ENCODE data around the gene NRP2.

Gene NRP2

DNA sequence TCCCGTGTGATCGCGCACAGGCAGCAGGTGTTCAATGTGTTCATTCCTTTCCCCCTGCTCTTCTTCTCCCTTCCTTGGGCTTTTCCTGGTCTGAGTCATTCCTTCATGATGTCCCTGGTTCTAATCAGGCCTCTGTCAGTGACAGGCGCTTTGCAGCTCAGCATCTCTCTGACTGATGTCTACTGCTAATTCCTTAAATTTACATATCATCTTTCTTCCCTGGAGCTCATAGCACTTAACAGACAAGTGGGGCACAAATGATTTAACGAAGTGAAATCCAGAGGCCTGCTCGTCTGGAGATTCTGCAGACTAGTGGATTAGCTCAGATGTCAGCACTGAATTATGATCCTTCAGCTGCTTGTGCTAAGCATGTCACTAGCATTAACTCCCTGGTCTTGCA, 77.9 kb downstream of the NRP2 start:
- ATAC-seq (ENCODE audit: low read depth) (no peak), DNase-seq (ENCODE audit: low spot score in 2 of 2) (no peak)
- Mint-ChIP-seq H3K27me3 (peaks cover 8% of the 10 kb centered on the region), H3K4me3 (no peak overlapping the region), H3K27ac (no peak overlapping the region), H3K36me3 (peaks cover 1% of the 10 kb centered on the region), H3K4me1 (peaks cover 5% of the 10 kb centered on the region), H3K9me3 (no peaks in the 10 kb centered on the region)

DNA sequence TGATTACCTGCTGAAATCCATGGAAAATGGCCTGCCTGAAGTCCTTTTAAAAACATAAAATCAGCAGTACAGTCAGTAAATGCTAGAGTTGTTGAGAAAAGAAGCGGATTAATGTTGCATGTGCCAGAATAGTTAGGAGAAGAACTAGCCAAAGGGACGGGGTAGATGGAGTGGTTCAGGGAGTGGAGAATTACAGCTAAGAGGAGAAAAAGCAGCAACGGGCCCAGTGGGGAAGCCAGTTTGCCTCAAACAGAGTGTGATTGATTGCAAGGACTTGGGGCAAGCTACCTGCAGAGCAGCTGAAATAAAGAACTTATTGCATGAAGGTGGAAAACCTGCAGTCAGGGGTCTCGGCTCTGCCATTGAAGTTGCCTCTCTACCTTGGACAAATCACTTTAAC, 79.1 kb downstream of the NRP2 start:
- Mint-ChIP-seq H3K4me1 (peaks cover 5% of the 10 kb centered on the region), H3K36me3 (peaks cover 1% of the 10 kb centered on the region), H3K27me3 (peaks cover 12% of the 10 kb centered on the region), H3K9me3 (no peaks in the 10 kb centered on the region), H3K4me3 (no peak overlapping the region), H3K27ac (peak overlapping the region; percentile 36)
- DNase-seq (ENCODE audit: low spot score in 2 of 2) (no peak), ATAC-seq (ENCODE audit: low read depth) (no peak)

DNA sequence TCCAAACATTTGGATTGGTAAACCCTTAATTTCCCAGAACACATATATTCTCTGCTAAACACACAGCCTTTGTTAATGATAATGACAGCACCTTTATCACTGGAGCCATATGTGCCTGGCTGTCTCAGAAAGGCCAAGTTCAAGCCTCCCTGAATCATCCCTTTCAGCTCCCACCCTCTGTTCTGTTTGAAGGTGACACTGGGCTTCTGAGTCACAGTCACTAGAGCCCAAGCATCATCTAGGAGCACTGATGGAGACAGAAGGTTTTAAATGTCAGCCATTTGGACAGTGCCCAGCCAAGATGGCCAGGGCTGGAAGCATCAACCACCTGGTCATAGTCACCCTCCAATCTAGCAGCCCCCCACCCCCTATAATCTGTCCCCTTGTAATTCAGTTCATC, 80.6 kb downstream of the NRP2 start:
- Mint-ChIP-seq H3K27me3 (peaks cover 12% of the 10 kb centered on the region), H3K27ac (no peak overlapping the region), H3K9me3 (no peaks in the 10 kb centered on the region), H3K4me1 (peaks cover 7% of the 10 kb centered on the region), H3K4me3 (no peak overlapping the region), H3K36me3 (no peaks in the 10 kb centered on the region)
- DNase-seq (ENCODE audit: low spot score in 2 of 2) (no peak), ATAC-seq (ENCODE audit: low read depth) (no peak)

DNA sequence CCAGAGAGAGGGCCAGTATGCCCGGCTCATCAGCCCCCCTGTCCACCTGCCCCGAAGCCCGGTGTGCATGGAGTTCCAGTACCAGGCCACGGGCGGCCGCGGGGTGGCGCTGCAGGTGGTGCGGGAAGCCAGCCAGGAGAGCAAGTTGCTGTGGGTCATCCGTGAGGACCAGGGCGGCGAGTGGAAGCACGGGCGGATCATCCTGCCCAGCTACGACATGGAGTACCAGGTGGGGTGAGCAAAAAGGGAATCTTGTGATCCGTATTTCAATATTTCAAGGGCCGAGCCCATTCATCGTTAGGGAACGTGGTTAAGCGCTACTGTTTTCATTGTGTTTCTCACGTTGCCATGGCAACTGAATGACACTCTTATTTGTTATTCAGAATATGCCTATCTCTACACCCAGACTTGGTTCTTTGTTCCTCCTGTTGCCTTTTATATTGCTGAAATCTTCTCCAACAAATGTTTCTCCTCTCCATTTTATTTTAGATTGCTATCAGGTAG, 81.5 kb downstream of the NRP2 start:
- Mint-ChIP-seq H3K27me3 (peaks cover 12% of the 10 kb centered on the region), H3K9me3 (no peaks in the 10 kb centered on the region), H3K4me3 (no peak overlapping the region), H3K27ac (peak overlapping the region; percentile 64), H3K36me3 (no peaks in the 10 kb centered on the region), H3K4me1 (peaks cover 7% of the 10 kb centered on the region)
- ATAC-seq (ENCODE audit: low read depth) (peak; percentile 73), DNase-seq (ENCODE audit: low spot score in 2 of 2) (peak in 1 of 2 donors; percentile 17)

DNA sequence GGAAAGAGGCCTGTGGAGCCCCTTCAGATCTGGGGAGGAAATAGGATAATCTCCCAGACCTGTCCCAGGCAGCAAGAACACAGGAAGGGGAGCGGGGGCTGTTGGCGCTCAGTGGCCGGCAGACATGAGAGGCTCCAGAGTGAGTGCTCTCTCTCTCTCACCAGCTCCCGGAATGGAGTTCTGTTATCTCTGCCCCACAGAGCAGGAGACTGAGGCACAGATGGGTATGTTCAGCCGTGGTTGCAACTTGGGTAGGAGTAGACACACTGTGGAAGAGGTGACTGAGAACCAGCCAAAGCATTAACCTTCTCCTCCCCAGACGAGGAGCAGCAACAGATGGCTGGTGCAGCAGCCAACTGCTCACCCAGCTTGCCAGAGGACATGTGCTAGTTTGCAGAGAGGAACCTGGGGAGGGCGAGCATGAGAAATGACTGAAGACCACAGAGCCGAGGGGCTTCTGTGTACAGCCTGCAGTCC, 82.0 kb downstream of the NRP2 start:
- H3K27ac Mint-ChIP-seq = peak overlapping the region; percentile 64
- DNase-seq (ENCODE audit: low spot score in 2 of 2) (no peak), ATAC-seq (ENCODE audit: low read depth) (no peak)
- no peaks in the 10 kb centered on the region for H3K9me3 Mint-ChIP-seq
- H3K4me3 Mint-ChIP-seq = no peak overlapping the region
- H3K27me3 Mint-ChIP-seq = peaks cover 12% of the 10 kb centered on the region
- no peaks in the 10 kb centered on the region for H3K36me3 Mint-ChIP-seq
- H3K4me1 Mint-ChIP-seq = peaks cover 7% of the 10 kb centered on the region

DNA sequence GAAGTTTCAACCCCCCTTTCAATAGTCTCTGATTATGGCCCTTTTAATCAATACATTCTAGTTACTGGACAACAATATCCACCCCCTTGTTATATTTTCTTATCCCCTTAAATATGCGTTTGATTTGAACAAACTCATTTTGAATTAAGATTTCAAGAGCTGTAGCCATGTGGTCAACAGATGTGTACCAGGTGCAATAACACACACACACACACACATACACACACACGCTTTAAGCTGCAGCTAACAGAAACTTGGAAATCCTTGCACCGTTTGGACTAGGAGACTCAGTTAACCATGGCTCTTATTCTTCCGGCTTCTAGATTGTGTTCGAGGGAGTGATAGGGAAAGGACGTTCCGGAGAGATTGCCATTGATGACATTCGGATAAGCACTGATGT, 82.8 kb downstream of the NRP2 start:
- Mint-ChIP-seq H3K27me3 (peaks cover 12% of the 10 kb centered on the region), H3K36me3 (no peaks in the 10 kb centered on the region), H3K4me1 (peaks cover 7% of the 10 kb centered on the region), H3K4me3 (no peak overlapping the region), H3K9me3 (no peaks in the 10 kb centered on the region), H3K27ac (peak overlapping the region; percentile 46)
- DNase-seq (ENCODE audit: low spot score in 2 of 2) (no peak), ATAC-seq (ENCODE audit: low read depth) (no peak)

GRCh38 chr2:205766779-205767359, 84.6 kb downstream of the NRP2 start:
- Mint-ChIP-seq H3K36me3 (no peaks in the 10 kb centered on the region), H3K9me3 (no peaks in the 10 kb centered on the region), H3K4me1 (peaks cover 7% of the 10 kb centered on the region), H3K27me3 (peaks cover 10% of the 10 kb centered on the region), H3K4me3 (no peak overlapping the region), H3K27ac (no peak overlapping the region)
- peak; percentile 32 for ATAC-seq (ENCODE audit: low read depth)
- peak; percentile 32 to 38 for DNase-seq (ENCODE audit: low spot score in 2 of 2)

- H3K27me3 Mint-ChIP-seq = peaks cover 10% of the 10 kb centered on the region
- H3K4me1 Mint-ChIP-seq = peaks cover 5% of the 10 kb centered on the region
- no peaks in the 10 kb centered on the region for H3K9me3 Mint-ChIP-seq
- H3K4me3 Mint-ChIP-seq = no peak overlapping the region
- ATAC-seq (ENCODE audit: low read depth) (no peak), DNase-seq (ENCODE audit: low spot score in 2 of 2) (no peak)
- no peak overlapping the region for H3K27ac Mint-ChIP-seq
- H3K36me3 Mint-ChIP-seq = no peaks in the 10 kb centered on the region
Measured at GRCh38 chr2:205767617-205768016, 85.3 kb downstream of the NRP2 start.

- ATAC-seq (ENCODE audit: low read depth) (no peak), DNase-seq (ENCODE audit: low spot score in 2 of 2) (no peak)
- H3K9me3 Mint-ChIP-seq = no peaks in the 10 kb centered on the region
- H3K4me3 Mint-ChIP-seq = no peak overlapping the region
- peaks cover 5% of the 10 kb centered on the region for H3K4me1 Mint-ChIP-seq
- no peak overlapping the region for H3K27ac Mint-ChIP-seq
- H3K27me3 Mint-ChIP-seq = peaks cover 12% of the 10 kb centered on the region
- H3K36me3 Mint-ChIP-seq = no peaks in the 10 kb centered on the region
Measured at GRCh38 chr2:205768341-205768740, 86.0 kb downstream of the NRP2 start.

DNA sequence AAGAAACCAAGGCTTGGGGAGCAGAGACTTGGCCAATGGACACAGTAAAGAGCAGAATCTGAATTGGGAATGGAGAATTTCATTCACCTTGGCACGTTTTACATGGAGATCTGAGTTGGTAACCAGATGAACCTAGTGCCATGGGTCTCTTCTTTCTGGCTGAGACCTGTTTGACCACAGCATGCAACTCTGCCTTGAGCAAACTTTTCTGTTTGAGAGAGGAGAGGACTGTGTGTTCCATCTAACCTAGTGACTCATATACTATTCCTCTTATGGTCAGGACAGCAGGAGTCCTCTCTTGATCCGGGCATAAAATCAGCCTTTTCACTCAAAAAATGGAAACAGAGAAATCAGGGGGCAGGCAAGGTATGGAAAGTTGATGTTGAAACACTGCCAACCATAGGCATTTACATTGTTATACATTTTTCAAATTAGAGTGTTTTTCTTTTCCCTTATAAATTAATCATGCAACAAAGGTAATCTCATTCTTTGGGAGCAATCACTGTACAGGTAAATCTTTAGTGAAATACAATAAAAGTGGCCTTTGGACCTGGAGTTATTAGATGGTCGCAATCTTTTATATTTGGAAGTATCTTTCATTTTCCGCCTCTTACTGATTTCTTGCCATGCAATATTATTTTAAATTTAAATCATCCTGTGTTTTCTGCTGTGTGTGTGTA, 86.7 kb downstream of the NRP2 start:
- no peak overlapping the region for H3K4me3 Mint-ChIP-seq
- no peaks in the 10 kb centered on the region for H3K9me3 Mint-ChIP-seq
- H3K27ac Mint-ChIP-seq = no peak overlapping the region
- ATAC-seq (ENCODE audit: low read depth) = no peak
- peaks cover 3% of the 10 kb centered on the region for H3K4me1 Mint-ChIP-seq
- H3K36me3 Mint-ChIP-seq = no peaks in the 10 kb centered on the region
- no peak for DNase-seq (ENCODE audit: low spot score in 2 of 2)
- peaks cover 12% of the 10 kb centered on the region for H3K27me3 Mint-ChIP-seq

GRCh38 chr2:205769495-205769850, 87.2 kb downstream of the NRP2 start:
- Mint-ChIP-seq H3K4me3 (no peak overlapping the region), H3K27ac (no peak overlapping the region), H3K4me1 (peaks cover 2% of the 10 kb centered on the region), H3K9me3 (no peaks in the 10 kb centered on the region), H3K36me3 (no peaks in the 10 kb centered on the region), H3K27me3 (peaks cover 16% of the 10 kb centered on the region)
- DNase-seq (ENCODE audit: low spot score in 2 of 2) (no peak), ATAC-seq (ENCODE audit: low read depth) (no peak)

- H3K27ac Mint-ChIP-seq = no peak overlapping the region
- peaks cover 2% of the 10 kb centered on the region for H3K4me1 Mint-ChIP-seq
- no peak for ATAC-seq (ENCODE audit: low read depth)
- H3K4me3 Mint-ChIP-seq = no peak overlapping the region
- no peak for DNase-seq (ENCODE audit: low spot score in 2 of 2)
- peaks cover 16% of the 10 kb centered on the region for H3K27me3 Mint-ChIP-seq
- no peaks in the 10 kb centered on the region for H3K36me3 Mint-ChIP-seq
- H3K9me3 Mint-ChIP-seq = no peaks in the 10 kb centered on the region
Measured at GRCh38 chr2:205769879-205770278, 87.6 kb downstream of the NRP2 start.

DNA sequence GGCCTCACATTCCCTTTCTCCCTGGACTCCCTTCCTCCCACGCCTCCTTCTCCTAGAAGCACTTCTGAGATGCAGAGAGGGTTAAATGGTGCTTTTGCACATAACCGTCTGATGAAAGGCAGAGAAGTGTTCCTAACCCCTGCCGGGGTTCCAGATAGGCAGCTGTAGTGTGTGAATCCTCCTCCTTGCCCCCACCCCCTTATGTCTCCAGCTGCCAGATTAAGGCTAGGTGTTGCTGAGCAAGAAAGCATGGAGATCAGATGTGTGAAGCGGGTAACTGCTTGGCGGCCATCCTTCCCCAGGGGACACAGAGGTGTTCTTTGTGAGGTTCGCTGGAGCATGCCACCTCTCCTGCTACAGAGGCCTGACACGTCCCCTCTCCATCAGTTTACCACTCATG, 88.3 kb downstream of the NRP2 start:
- DNase-seq (ENCODE audit: low spot score in 2 of 2) (no peak), ATAC-seq (ENCODE audit: low read depth) (no peak)
- Mint-ChIP-seq H3K4me3 (no peak overlapping the region), H3K4me1 (peaks cover 6% of the 10 kb centered on the region), H3K36me3 (no peaks in the 10 kb centered on the region), H3K9me3 (no peaks in the 10 kb centered on the region), H3K27me3 (peaks cover 14% of the 10 kb centered on the region), H3K27ac (no peak overlapping the region)

DNA sequence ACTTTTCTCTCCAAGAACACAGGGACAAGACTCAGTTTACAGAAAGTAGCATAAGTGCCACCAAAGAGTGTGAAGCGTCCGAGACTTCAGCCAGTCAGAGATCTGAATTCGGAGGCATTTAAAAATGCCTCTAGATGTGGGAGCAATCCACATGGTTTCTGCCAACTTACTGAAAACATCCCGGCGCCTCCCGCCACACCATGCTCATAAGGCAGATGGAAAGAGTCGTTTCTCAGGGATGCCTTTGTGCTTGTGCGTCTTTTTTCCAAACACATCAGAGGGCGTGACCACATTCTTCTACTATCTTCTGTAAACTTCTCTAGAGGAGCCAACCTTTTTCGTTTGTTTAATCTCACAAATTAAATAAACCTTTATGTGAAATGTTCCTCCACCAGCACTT, 88.7 kb downstream of the NRP2 start:
- Mint-ChIP-seq H3K4me3 (no peak overlapping the region), H3K27ac (no peak overlapping the region), H3K4me1 (peaks cover 10% of the 10 kb centered on the region), H3K9me3 (no peaks in the 10 kb centered on the region), H3K27me3 (peaks cover 14% of the 10 kb centered on the region), H3K36me3 (no peaks in the 10 kb centered on the region)
- DNase-seq (ENCODE audit: low spot score in 2 of 2) (no peak), ATAC-seq (ENCODE audit: low read depth) (no peak)

DNA sequence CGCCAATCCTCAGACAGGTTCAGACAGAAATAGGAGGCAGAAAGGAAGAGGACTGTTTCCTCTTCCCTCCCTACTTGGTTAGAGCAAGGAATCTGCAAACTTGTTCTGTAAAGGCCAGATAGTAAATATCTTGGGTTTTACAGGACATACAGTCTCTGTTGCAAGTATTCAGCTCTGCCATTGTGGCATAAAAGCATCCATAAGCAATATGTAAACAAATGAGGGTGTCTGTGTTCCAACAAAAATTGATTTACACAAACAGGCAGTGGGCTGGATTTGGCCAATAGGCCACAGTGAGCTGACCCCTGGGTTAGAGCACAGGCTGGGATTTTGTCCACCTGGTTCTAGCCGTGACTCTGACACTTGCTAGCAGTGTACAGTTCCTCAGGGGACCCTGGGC, 89.4 kb downstream of the NRP2 start:
- Mint-ChIP-seq H3K4me3 (no peak overlapping the region), H3K36me3 (no peaks in the 10 kb centered on the region), H3K4me1 (peaks cover 10% of the 10 kb centered on the region), H3K27ac (no peak overlapping the region), H3K27me3 (peaks cover 15% of the 10 kb centered on the region), H3K9me3 (no peaks in the 10 kb centered on the region)
- ATAC-seq (ENCODE audit: low read depth) = no peak
- DNase-seq (ENCODE audit: low spot score in 2 of 2) = no peak
